HCT116 (cell line): ENCODE measurements around the gene HSH2D. TPM values are rescaled to one million over a fixed set of nuclear protein-coding genes. Genes with fewer than 3 reads are reported as not detected.

Source experiments
- ATAC-seq: fragments of 200-7000 bp; cut with Tn5 transposase; 2 replicates; pipeline ENCODE4 v1.9.1; 2020; ENCODE audit warnings: mild to moderate bottlenecking, moderate library complexity
- BruUV-seq: library from RNA; stranded (reverse); fragments of 400-500 nt; replicated peaks from 2 replicates; lab custom pipeline; 2021; lab: Mats Ljungman, UMichigan
- CTCF ChIA-PET: fragments of 300-600 bp; sonication (Branson Sonifier 250); formaldehyde crosslinking; loops from one replicate; lab custom pipeline; 2021; ENCODE audit warnings: antibody characterized with exemption; lab: Charles Lee
- POLR2A ChIA-PET: fragments of 300-600, 350-600 bp; sonication (Branson Sonifier 250); formaldehyde crosslinking; loops from one replicate; lab custom pipeline; 2021; ENCODE audit warnings: antibody characterized with exemption; lab: Charles Lee
- RAD21 ChIA-PET, 2 experiments: fragments of 300-600 bp; sonication (Branson Sonifier 250); formaldehyde crosslinking; loops; one replicate each; lab custom pipeline; 2023; ENCODE audit warnings: low total read pairs in 2 of 2; ENCODE audit not compliant: uncharacterized antibody in 2 of 2, unreplicated experiment in 2 of 2, low non-redundant PET in 1 of 2; lab: Charles Lee
- DNase-seq: peaks from one replicate; pipeline ENCODE4 v3.0.0-alpha.2; 2010; ENCODE audit warnings: low read depth, low spot score
- H2AFZ ChIP-seq: fragments of 200-600 bp; shearing (Covaris generic), sonication (generic); 2 replicates; pipeline ENCODE4 v1.6.1; 2017; ENCODE audit warnings: low read depth, mixed run types, mixed read lengths, antibody characterized with exemption, low read length; ENCODE audit not compliant: poor library complexity, severe bottlenecking
- H3K27ac ChIP-seq: 2 replicates; pipeline ENCODE4 v1.5.1; 2012; ENCODE audit warnings: low read depth, low read length
- H3K27me3 ChIP-seq: fragments of 200-600 bp; sonication (generic); 2 replicates; pipeline ENCODE4 v1.6.1; 2016; ENCODE audit warnings: mixed run types, low read length, mixed read lengths; ENCODE audit not compliant: insufficient read depth
- H3K36me3 ChIP-seq, 2 experiments: fragments of 200-500 bp in 1 of 2; fragments of 200-600 bp in 1 of 2; sonication (Bioruptor generic) in 1 of 2; sonication (generic) in 1 of 2; 2 replicates each; pipeline versions ENCODE4 v1.5.1 to v1.6.1; 2014 to 2016; ENCODE audit warnings: low read length in 2 of 2, inconsistent platforms in 1 of 2, mixed read lengths in 1 of 2, mixed run types in 1 of 2; ENCODE audit not compliant: insufficient read depth in 2 of 2, control insufficient read depth in 1 of 2
- H3K4me1 ChIP-seq, 2 experiments: fragments of 200-600 bp in 1 of 2; sonication (generic) in 1 of 2; 2 replicates each; pipeline versions ENCODE4 v1.5.1 to v1.6.1; 2012 to 2017; ENCODE audit warnings: low read length in 2 of 2, inconsistent platforms in 1 of 2, mild to moderate bottlenecking in 1 of 2, mixed read lengths in 1 of 2, mixed run types in 1 of 2, moderate library complexity in 1 of 2; ENCODE audit not compliant: insufficient read depth in 2 of 2, control insufficient read depth in 1 of 2
- H3K4me2 ChIP-seq: fragments of 200-600 bp; sonication (generic); 2 replicates; pipeline ENCODE4 v1.6.1; 2017; ENCODE audit warnings: mixed run types, low read length, mixed read lengths
- H3K4me3 ChIP-seq, 2 experiments: fragments of 200-600 bp in 1 of 2; sonication (generic) in 1 of 2; replicated peaks in 1 of 2; 2 replicates each; pipeline ENCODE4 v1.5.1; 2011 to 2016; ENCODE audit warnings: low read length in 2 of 2, control low read depth in 1 of 2, low read depth in 1 of 2, mild to moderate bottlenecking in 1 of 2, mixed read lengths in 1 of 2, mixed run types in 1 of 2
- H3K79me2 ChIP-seq: fragments of 200-600 bp; sonication (generic); 2 replicates; pipeline ENCODE4 v1.6.1; 2017; ENCODE audit warnings: mild to moderate bottlenecking, mixed run types, low read length, moderate library complexity, mixed read lengths; ENCODE audit not compliant: insufficient read depth
- H3K9ac ChIP-seq: fragments of 200-600 bp; sonication (generic); 2 replicates; pipeline ENCODE4 v1.6.1; 2016; ENCODE audit warnings: low read length, mixed read lengths
- H3K9me2 ChIP-seq: fragments of 200-600 bp; sonication (generic), shearing (Covaris generic); 2 replicates; pipeline ENCODE4 v1.6.1; 2017; ENCODE audit warnings: mixed run types, mild to moderate bottlenecking, moderate library complexity; ENCODE audit not compliant: insufficient read depth
- H3K9me3 ChIP-seq, 2 experiments: fragments of 200-500 bp in 1 of 2; fragments of 200-600 bp in 1 of 2; sonication (Bioruptor generic) in 1 of 2; sonication (generic) in 1 of 2; 2 replicates each; pipeline ENCODE4 v1.6.1; 2014 to 2017; ENCODE audit warnings: low read length in 2 of 2, mixed read lengths in 2 of 2, inconsistent platforms in 1 of 2, low read depth in 1 of 2, mild to moderate bottlenecking in 1 of 2, mixed run types in 1 of 2, moderate library complexity in 1 of 2; ENCODE audit not compliant: control insufficient read depth in 1 of 2, insufficient read depth in 1 of 2
- H4K20me1 ChIP-seq: fragments of 200-600 bp; sonication (generic), shearing (Covaris generic); 2 replicates; pipeline ENCODE4 v1.6.1; 2017; ENCODE audit warnings: mixed run types, mild to moderate bottlenecking, moderate library complexity; ENCODE audit not compliant: insufficient read depth
- CBX3 ChIP-seq: IDR thresholded peaks from 2 replicates; pipeline ENCODE4 v1.6.1; 2012; ENCODE audit warnings: low read depth
- CEBPB ChIP-seq: IDR thresholded peaks from 2 replicates; pipeline ENCODE4 v1.6.1; 2012; ENCODE audit warnings: low read depth
- EZH2phosphoT487 ChIP-seq: fragments of 200-600 bp; IDR thresholded peaks from 2 replicates; pipeline ENCODE4 v1.6.1; 2018; ENCODE audit warnings: antibody characterized with exemption, borderline replicate concordance
- MAX ChIP-seq: IDR thresholded peaks from 2 replicates; pipeline ENCODE4 v1.6.1; 2012
- POLR2A ChIP-seq: IDR thresholded peaks from 2 replicates; pipeline ENCODE4 v1.7.0; 2011; ENCODE audit warnings: borderline replicate concordance; ENCODE audit not compliant: insufficient read depth, insufficient read length; ENCODE audit errors: extremely low read depth
- RAD21 ChIP-seq: IDR thresholded peaks from 2 replicates; pipeline ENCODE4 v1.6.1; 2012; ENCODE audit warnings: low read depth, mild to moderate bottlenecking
- REST ChIP-seq: IDR thresholded peaks from 2 replicates; pipeline ENCODE4 v1.6.1; 2012; ENCODE audit warnings: low read depth
- SIN3A ChIP-seq: IDR thresholded peaks from 2 replicates; pipeline ENCODE4 v1.6.1; 2012; ENCODE audit warnings: low read depth
- TCF7L2 ChIP-seq: IDR thresholded peaks from 2 replicates; pipeline ENCODE4 v1.7.0; 2011; ENCODE audit warnings: borderline replicate concordance, inconsistent platforms; ENCODE audit not compliant: insufficient read depth, insufficient read length; ENCODE audit errors: extremely low read depth
- intact Hi-C: fragments of 100-400 bp; cut with micrococcal nuclease; formaldehyde crosslinking; loops from 2 replicates; pipeline ENCODE4 v1.10.0; 2022
- total RNA-seq: library from RNA; stranded (reverse); gene quantifications from one replicate; pipeline ENCODE4 v1.2.1, GENCODE V29; 2021; ENCODE audit not compliant: unreplicated experiment
- TF ChIP-seq, protein P1 (sequence below): IDR thresholded peaks from 2 replicates; pipeline ENCODE4 v1.6.1; 2011; ENCODE audit warnings: mild to moderate bottlenecking, low read length, moderate library complexity; ENCODE audit not compliant: insufficient replicate concordance; ENCODE audit errors: extremely low read depth

HSH2D gene
- total RNA-seq, 1 experiment from 2014 or later = 21.4 TPM

GRCh38 chr19:16125737-16126495, 17.6 kb upstream of the HSH2D start:
- DNase-seq (no peak), ATAC-seq (no peak)
- Histone ChIP-seq H3K9ac (no peak overlapping the region), H4K20me1 (no peaks in the 10 kb centered on the region), H2AFZ (no peak overlapping the region), H3K27me3 (no peaks in the 10 kb centered on the region), H3K9me3 (no peaks in the 10 kb centered on the region), H3K9me2 (no peaks in the 10 kb centered on the region), H3K4me3 (no peak overlapping the region), H3K27ac (no peak overlapping the region), H3K36me3 (peaks cover 46 to 67% of the 10 kb centered on the region in 2 experiments), H3K4me2 (no peak overlapping the region), H3K79me2 (peaks cover 4% of the 10 kb centered on the region; the same call in 1 of the 2 replicates), H3K4me1 (no peaks in the 10 kb centered on the region)
- POLR2A ChIA-PET = no interaction called here
- BruUV-seq = no TSS peak
- RAD21 ChIA-PET = no interaction called here
- CTCF ChIA-PET = no interaction called here
- TF ChIP-seq CEBPB = no peak
- no peak for TF ChIP-seq REST
- no peak for TF ChIP-seq TCF7L2
- TF ChIP-seq POLR2A = no peak
- TF ChIP-seq RAD21 = no peak
- TF ChIP-seq, protein P1, sequence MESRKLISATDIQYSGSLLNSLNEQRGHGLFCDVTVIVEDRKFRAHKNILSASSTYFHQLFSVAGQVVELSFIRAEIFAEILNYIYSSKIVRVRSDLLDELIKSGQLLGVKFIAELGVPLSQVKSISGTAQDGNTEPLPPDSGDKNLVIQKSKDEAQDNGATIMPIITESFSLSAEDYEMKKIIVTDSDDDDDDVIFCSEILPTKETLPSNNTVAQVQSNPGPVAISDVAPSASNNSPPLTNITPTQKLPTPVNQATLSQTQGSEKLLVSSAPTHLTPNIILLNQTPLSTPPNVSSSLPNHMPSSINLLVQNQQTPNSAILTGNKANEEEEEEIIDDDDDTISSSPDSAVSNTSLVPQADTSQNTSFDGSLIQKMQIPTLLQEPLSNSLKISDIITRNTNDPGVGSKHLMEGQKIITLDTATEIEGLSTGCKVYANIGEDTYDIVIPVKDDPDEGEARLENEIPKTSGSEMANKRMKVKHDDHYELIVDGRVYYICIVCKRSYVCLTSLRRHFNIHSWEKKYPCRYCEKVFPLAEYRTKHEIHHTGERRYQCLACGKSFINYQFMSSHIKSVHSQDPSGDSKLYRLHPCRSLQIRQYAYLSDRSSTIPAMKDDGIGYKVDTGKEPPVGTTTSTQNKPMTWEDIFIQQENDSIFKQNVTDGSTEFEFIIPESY = no peak
- no peak for TF ChIP-seq SIN3A
- no peak for TF ChIP-seq MAX
- no peak for TF ChIP-seq CBX3
- TF ChIP-seq EZH2phosphoT487 = no peak
- intact Hi-C loops = no loop called here
